ENCODE measurements around the gene RCE1.
"Not testable (repeated sequence)": the region's sequence is repeated elsewhere in the genome, so short reads cannot be mapped to it uniquely, and the experiment has no call there.

Gene RCE1

GRCh38 chr11:66842896-66843775 lies at the start of gene RCE1:
Gene RCE1 (plus strand): TSS chr11:66843441. CDS start chr11:66843456, 15 bp downstream.
- peak; percentile 69 for DNase-seq (ENCODE audit: low read depth)

GRCh38 chr11:66799815-66800214 lies 43.4 kb upstream of the RCE1 start:
- DNase-seq (ENCODE audit: low read depth): not testable (repeated sequence)

- no peak for DNase-seq (ENCODE audit: low read depth)
Measured at GRCh38 chr11:66800720-66801428, 42.4 kb upstream of the RCE1 start.

- DNase-seq (ENCODE audit: low read depth): no peak
Measured at GRCh38 chr11:66809592-66809991, 33.6 kb upstream of the RCE1 start.

GRCh38 chr11:66810576-66811185 lies 32.6 kb upstream of the RCE1 start:
- no peak for DNase-seq (ENCODE audit: low read depth)

- DNase-seq (ENCODE audit: low read depth): no peak
Measured at GRCh38 chr11:66814678-66815077, 28.6 kb upstream of the RCE1 start.

- DNase-seq (ENCODE audit: low read depth): no peak
Measured at GRCh38 chr11:66815646-66816045, 27.6 kb upstream of the RCE1 start.

GRCh38 chr11:66818231-66818955 lies 24.8 kb upstream of the RCE1 start:
- DNase-seq (ENCODE audit: low read depth): no peak

GRCh38 chr11:66820381-66820780 lies 22.9 kb upstream of the RCE1 start:
- DNase-seq (ENCODE audit: low read depth): no peak

GRCh38 chr11:66820901-66821300 lies 22.3 kb upstream of the RCE1 start:
- no peak for DNase-seq (ENCODE audit: low read depth)

- no peak for DNase-seq (ENCODE audit: low read depth)
Measured at GRCh38 chr11:66823700-66824099, 19.5 kb upstream of the RCE1 start.

GRCh38 chr11:66824573-66824972 lies 18.7 kb upstream of the RCE1 start:
- not testable (repeated sequence) for DNase-seq (ENCODE audit: low read depth)

- no peak for DNase-seq (ENCODE audit: low read depth)
Measured at GRCh38 chr11:66834539-66834845, 8.7 kb upstream of the RCE1 start.

GRCh38 chr11:66834943-66835342 lies 8.3 kb upstream of the RCE1 start:
- no peak for DNase-seq (ENCODE audit: low read depth)

- DNase-seq (ENCODE audit: low read depth): no peak
Measured at GRCh38 chr11:66835768-66836405, 7.4 kb upstream of the RCE1 start.

- no peak for DNase-seq (ENCODE audit: low read depth)
Measured at GRCh38 chr11:66840317-66841091, 2.7 kb upstream of the RCE1 start.

GRCh38 chr11:66841861-66842260 lies 1.4 kb upstream of the RCE1 start:
- no peak for DNase-seq (ENCODE audit: low read depth)

- DNase-seq (ENCODE audit: low read depth): no peak
Measured at GRCh38 chr11:66842501-66842895, 743 bp upstream of the RCE1 start.

GRCh38 chr11:66843776-66844495 lies 695 bp downstream of the RCE1 start:
- DNase-seq (ENCODE audit: low read depth): no peak

GRCh38 chr11:66844496-66845142 lies 1.4 kb downstream of the RCE1 start:
- no peak for DNase-seq (ENCODE audit: low read depth)
